Urothelium cell line (cell line): Measurements from ENCODE around the gene THOC2.
"Not testable (repeated sequence)": the region's sequence is repeated elsewhere in the genome, so short reads cannot be mapped to it uniquely, and the experiment has no call there.

ENCODE experiments used
- DNase-seq: peaks from one replicate; pipeline ENCODE4 v3.0.0; 2011; ENCODE audit warnings: low spot score, mixed read lengths
- FAIRE-seq: peaks from 2 replicates; lab custom pipeline; 2011; peaks lifted over from hg19 to GRCh38; lab: Jason Lieb, UNC

The THOC2 gene, protein sequence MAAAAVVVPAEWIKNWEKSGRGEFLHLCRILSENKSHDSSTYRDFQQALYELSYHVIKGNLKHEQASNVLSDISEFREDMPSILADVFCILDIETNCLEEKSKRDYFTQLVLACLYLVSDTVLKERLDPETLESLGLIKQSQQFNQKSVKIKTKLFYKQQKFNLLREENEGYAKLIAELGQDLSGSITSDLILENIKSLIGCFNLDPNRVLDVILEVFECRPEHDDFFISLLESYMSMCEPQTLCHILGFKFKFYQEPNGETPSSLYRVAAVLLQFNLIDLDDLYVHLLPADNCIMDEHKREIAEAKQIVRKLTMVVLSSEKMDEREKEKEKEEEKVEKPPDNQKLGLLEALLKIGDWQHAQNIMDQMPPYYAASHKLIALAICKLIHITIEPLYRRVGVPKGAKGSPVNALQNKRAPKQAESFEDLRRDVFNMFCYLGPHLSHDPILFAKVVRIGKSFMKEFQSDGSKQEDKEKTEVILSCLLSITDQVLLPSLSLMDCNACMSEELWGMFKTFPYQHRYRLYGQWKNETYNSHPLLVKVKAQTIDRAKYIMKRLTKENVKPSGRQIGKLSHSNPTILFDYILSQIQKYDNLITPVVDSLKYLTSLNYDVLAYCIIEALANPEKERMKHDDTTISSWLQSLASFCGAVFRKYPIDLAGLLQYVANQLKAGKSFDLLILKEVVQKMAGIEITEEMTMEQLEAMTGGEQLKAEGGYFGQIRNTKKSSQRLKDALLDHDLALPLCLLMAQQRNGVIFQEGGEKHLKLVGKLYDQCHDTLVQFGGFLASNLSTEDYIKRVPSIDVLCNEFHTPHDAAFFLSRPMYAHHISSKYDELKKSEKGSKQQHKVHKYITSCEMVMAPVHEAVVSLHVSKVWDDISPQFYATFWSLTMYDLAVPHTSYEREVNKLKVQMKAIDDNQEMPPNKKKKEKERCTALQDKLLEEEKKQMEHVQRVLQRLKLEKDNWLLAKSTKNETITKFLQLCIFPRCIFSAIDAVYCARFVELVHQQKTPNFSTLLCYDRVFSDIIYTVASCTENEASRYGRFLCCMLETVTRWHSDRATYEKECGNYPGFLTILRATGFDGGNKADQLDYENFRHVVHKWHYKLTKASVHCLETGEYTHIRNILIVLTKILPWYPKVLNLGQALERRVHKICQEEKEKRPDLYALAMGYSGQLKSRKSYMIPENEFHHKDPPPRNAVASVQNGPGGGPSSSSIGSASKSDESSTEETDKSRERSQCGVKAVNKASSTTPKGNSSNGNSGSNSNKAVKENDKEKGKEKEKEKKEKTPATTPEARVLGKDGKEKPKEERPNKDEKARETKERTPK (N-terminal part only)

DNA sequence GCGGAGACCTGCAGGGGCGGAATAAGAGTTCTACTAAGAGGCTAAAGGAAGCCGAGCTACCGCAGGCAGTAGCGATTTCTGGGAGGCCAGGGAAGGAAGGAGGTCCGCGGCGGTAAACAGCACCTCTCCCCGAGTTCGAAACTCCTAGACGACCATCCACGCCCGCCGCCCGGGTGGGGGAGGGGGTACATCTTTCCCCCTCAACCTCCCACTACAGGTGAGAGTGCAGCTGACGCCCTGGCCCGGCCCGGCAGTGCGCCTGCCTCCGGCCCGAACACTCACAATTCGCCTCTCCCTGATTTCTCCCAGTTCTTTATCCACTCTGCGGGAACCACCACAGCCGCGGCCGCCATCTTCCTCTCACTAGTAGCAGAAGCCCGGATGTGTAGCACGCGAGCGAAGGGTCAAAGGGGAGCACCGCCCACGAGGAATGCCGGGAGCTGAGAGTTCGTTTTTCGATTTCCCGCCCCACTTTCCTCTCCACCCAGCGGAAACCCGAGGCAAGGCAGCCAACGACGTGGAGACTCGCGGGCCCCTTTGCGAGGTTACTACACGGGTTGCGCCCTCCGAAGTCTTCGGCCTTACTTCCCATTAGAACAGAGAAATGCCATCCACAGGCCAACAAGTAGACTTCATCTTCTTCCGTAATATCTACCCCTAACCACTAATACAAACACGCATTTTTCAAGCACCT lies at the start of gene THOC2:
Gene THOC2, minus strand, starts transcription at position 383 of the 694 bp plus-strand sequence. Its CDS starts 30 bp downstream, at position 353.
- no peak for FAIRE-seq

DNA sequence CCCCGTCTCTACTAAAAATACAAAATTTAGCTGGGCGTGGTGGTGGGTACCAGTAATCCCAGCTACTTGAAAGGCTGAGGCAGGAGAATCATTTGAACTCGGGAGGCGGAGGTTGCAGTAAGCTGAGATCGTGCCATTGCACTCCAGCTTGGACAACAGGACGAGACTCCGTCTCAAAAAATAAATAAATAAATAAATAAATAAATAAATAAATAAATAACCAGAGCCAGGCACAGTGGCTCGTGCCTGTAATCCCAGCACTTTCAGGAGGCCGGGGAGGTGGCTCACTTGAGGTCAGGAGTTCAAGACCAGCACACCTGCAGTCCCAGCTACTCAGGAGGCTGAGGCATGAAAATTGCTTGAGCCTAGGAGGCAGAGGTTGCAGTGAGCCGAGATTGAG lies 48.9 kb upstream of the THOC2 start:
- DNase-seq, FAIRE-seq: not testable (repeated sequence)

More for the DNA sequence above, at the start of gene THOC2:
- DNase-seq, result peak; percentile 69

DNA sequence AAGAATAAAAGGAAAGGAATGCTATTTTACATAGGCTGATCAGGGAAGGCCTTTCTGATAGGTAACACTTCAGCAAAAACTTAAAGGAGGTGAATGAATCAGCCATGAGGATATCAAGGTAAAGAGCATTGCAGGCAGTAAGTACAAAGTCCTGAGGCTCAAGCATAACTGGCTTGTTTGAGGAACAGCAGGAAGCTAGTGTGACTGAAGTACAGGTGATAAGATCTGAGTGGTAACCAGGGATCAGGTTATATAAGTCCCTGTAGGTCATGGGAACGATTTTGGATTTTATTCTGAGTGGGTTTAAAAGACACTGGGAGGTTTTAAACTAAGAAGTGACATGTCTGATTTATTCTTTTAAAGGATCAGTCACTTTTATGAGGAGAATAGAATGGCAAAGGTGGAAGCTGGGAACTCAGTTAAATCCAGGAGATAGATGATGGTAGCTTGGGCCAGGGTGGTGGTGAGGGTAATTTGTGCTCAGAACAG lies 47.1 kb upstream of the THOC2 start:
- DNase-seq, result no peak
- FAIRE-seq, result no peak

DNA sequence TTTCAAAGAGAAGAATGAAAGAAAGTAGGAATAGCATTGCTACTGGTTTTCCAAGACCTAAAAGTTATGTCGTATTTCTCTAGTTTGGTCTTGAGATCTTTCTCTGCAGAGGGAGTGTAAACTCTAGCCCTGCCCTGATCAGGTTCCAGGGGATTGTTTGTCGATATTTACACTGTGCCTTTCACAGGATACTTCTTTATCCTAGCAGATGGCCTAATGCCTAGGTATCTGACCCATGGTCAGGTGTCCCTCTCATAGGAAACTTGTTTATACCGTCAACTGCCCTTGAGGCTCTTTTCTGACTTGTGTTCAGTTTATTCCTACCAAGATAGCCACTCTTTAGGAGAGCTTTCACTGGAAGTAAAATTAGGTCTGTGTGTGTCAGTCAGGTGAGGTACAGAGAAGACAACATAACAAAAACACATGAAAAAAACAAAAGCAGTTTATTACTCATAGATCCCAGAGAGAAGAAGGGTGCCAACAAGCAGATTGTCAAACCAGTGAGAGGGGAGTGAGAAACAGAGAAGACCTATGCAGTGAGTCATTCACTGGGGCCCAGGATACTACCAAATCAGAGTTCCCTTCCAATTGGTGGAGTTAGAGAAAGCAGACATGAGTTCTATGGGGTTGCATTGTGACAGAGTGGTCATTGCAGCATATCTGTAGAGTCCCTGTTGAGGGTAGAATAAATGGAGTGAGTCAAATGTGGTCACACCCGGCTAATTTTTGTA lies 40.6 kb upstream of the THOC2 start:
- FAIRE-seq, result no peak
- DNase-seq, result no peak

DNA sequence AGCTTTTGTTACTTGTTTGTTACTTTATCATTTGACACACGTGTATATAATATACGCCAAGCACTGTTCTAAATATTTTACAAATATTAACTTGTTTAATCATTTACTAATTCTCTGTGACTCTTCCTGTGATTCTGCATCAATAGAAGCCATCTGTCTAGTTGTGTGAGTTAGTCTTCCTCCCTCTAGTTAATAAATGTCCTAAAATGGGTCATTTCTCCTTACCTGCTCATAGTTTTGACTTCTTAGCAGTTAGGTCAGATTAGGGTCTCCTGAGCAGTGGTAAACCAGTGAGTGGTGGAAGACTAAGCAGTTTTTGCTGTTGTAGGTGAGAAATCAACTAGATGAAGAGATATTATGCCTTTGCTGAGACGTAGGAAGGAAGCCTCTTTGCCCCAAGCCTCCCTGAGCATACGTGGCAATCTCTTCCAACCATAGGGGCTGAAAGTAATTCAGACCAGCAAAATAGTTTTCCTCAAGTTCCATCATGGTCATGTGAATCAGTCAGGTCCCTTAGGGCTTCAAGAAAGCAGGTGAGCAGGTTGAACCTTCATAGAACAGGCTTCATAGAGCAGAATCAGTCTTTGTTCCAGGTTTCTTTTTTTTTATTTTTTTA lies 38.7 kb upstream of the THOC2 start:
- no peak for FAIRE-seq
- DNase-seq, result no peak

DNA sequence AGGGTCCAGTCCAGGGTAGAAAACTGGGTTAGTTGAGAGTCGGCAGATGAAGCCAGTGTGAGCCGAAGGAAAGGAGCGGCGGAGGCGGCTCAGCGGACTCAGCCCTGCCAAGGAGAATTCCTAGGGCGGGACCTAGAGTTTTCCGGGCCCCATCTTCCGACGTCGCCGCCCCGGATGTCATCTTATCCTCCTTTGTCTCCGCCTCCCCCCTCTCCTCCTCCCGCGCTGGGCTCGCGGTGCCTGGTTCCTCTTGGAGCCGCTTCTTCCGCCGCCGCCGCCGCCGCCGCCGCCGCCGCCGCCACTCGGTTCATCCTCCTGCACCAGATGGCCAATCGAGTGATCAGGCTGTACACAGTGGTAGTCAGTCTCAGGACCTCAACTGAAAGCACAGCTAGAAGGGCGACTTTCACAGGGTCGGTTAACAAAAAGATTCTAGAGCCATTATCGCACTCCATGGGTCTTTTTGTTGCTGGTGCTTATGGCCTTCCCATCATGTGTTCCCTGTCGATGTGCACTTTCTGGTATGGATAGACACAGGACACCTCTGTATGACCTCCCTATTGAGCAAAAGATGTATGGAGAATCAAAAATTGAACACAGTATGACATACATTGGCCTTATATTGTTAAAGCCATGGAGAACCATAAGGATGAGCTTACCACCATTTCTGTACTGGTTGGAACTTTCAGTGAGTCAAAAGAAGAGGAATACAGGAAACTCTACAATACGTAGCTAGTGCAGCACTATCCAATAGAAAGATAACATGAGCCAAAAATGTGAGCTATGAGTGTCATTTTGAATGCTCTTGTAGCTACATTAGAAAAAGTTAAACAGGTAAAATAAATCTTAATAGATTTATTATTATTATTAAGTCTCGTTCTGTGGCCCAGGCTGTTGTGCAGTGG lies 32.4 kb upstream of the THOC2 start:
- DNase-seq, result peak; percentile 71
- no peak for FAIRE-seq

DNA sequence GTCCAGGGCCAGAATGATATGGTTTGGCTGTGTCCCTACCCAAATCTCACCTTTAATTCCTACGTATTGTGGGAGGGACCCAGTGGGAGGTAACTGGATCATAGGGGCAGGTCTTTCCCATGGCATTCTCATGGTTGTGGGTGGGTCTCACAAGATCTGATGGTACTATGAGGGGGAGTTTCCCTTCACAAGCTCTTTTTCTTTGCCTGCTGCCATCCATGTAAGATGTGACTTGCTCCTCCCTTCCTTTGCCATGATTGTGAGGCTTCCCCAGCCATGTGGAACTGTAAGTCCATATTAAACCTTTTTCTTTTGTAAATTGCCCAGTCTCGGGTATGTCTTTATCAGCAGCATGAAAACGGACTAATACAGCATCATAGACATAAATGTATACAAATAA lies 27.0 kb upstream of the THOC2 start:
- not testable (repeated sequence) for DNase-seq, FAIRE-seq

DNA sequence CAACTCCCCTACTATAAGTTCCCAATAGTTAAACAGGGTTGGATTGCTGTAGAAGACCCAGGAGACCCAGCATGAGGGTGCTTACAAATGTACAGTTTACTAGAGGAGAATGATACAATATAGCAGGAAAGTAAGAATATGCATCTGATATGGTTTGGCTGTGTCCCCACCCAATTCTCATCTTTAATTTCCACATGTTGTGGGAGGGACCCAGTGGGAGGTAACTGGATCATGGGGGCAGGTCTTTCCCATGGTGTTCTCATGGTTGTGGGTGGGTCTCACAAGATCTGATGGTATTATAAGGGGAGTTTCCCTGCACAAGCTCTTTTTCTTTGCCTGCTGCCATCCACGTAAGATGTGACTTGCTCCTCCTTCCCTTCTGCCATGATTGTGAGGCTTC lies 24.9 kb upstream of the THOC2 start:
- not testable (repeated sequence) for DNase-seq, FAIRE-seq

DNA sequence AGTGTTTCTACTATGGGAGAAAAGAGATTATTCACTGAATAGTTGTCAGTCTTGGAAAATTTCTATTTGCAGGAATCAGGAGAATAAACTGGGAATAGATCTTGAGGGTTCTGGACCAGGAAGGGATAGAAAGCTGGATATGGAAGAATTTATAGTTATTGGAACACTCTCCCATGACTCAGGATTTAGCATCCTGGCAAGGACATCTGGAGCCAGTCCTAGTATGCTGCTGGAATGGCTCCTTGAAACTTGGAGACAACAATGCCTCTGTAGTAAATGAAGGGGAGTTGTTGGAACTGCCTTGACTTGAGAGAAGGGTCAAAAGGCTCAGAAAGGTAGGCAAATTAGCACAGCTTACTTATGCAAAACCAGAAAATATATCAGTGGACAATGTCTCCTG lies 23.5 kb upstream of the THOC2 start:
- FAIRE-seq (no peak), DNase-seq (no peak)

DNA sequence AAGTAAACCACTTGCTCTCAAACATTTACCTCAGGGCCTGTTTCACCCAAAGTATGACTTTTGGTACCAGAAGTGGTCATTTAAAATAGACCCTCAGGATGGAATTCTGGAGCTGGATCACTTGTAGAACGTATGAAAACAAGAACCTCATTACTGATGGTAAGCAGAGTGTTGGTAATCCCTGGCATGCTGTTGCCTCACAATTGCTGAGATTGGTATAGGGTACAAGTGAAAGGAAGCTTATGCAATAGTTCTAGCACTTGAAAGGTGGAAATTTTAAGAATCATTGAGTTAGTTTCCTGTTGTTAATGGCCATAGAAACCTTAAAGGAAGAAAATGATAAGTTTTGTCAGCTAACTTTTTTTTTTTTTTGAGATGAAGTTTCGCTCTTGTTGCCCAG lies 22.3 kb upstream of the THOC2 start:
- FAIRE-seq (no peak), DNase-seq (no peak)

DNA sequence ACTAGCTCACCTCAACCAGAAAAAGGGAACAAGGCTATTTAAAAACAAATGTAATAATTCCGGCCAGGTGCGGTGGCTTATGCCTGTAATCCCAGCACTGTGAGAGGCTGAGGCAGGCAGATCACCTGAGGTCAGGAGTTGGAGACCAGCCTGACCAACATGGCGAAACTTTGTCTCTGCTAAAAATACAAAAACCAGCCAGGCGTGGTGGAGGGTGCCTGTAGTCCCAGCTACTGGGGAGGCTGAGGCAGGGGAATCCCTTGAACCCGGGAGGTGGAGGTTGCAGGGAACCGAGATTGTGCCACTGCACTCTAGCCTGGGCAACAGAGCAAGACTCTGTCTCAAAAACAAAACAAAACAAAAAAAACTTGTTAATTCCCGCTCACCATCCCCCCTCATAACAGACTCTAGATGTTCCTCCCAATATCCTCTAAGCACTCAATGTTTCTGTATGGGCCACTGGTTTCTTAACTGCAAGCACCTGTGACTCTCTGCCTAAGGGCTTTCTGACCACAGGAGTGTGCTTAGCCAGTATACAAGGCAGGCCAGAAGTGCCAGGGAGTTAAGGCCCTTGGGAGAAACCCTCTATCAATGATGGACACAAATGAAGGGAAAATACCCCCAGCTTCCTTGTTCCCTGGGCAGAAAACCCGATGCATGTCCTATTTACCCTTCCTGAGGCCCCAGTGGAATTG lies 21.0 kb upstream of the THOC2 start:
- no peak for DNase-seq
- FAIRE-seq, result no peak

DNA sequence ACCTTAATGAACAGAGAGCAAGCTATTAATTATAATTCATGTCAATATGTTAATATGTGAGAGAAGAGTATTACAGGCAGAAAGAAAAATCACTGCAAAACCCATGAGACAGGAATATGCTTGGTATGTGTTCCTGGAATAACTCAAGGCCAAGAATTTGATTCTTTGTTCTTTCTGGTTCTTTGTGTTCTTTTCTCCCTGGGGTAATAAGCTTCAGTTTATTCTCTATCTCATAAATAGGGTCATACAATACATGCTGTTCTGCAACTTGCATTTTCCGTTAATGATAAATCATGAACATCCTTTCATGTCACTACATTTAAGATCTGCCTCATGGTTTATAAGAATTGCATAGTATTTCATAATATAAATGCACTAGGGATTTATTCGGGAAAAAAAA lies 16.8 kb upstream of the THOC2 start:
- no peak for FAIRE-seq

DNA sequence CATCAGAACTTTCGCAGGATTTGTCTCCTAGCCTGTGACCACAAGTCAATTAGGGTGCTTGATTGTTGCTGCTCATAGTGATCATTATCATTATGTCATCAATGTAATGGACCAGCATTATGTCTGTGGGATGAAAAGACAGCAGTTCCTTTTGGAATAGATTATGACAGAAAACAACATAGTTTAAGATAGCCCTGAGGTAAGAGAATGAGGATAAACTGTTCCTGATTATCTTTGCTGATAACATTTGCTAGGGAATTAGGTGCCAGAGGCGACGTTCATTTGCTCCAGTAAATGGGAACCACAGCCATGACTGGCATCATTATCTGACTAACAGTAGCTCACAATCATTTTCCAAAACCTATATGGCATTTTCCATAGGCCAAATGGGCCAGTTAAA lies 12.7 kb upstream of the THOC2 start:
- DNase-seq, result no peak
- no peak for FAIRE-seq

More for the DNA sequence above, 16.8 kb upstream of the THOC2 start:
- DNase-seq, result no peak

DNA sequence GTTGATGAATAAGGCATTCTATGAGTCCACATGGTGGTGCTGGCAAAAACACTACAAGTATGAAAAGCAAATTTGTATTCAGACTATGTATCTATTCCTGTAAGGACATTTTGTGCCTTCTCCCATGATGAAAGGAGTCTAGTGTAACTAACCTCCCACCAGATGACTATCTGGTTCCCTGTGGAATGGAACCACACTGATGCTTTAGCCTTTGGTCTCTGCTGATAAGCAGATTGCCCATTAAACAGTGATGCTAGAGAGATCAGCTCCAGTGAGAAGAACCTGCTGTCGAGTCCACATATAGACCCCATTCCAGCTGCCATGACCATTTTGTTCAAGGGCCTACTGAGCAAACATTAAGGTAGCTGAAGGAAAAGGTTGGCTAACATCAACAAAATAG lies 10.5 kb upstream of the THOC2 start:
- FAIRE-seq (no peak), DNase-seq (no peak)

DNA sequence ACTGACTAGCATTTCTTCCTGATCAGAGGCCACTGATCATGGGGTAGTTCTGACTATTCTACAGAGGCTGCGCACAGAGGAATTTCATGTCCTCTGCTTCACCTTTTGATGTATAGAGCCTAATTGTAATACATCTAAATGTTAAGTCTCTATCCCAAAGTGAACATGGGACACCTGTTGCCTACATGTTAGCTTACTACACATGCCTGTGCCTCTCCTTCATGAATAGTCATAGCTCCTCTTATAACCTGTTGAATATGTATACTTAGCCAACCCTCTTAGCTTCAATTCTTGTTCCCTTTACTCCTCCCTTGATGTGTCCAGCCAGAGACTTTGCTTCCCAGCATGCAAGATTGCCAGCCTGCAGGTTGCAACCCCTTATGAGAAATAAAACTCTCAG lies 9.6 kb upstream of the THOC2 start:
- no peak for DNase-seq
- no peak for FAIRE-seq

DNA sequence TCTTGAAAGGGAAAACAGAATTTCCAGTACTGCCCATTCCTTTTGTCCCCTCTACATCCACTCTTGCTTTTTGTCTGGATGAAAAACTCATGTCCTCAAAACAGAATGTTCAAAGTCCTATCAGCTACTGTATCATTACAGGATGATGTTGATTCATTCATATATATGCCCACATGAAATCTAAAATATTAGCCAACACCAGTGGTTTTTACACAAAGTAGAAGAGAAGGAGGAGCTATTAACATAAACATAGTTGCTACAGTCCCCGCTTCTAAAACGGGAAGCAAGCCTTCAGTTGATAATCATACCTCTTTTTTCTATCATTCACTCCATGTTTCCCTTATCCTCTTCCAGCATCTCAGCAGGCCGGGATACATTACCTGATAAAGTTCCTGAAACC lies 7.7 kb upstream of the THOC2 start:
- FAIRE-seq (no peak), DNase-seq (no peak)

DNA sequence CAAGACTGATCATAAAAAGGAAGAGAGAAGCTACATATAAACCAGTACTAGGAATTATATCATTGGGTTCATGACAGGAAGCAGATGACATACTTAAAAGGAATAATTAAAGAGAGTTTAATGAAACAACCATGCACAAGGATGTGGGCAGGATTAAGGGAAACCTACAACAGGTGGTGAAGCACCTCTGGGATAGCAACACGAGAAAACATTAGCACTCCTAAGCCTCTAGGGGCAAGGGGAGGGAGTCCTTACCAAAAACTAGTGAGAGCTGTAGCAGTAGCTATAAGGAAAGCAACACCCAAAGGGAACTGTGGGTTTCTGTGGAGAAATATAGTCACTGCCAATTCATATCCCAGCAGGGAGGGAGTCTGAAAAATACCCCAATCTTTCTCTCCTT lies 7.2 kb upstream of the THOC2 start:
- DNase-seq, result no peak
- no peak for FAIRE-seq
